Sigmoid colon (tissue), 4 donors: ENCODE data around the gene MMD.

Experiments
- EP300 ChIP-seq, 4 donors: sonication (generic); formaldehyde crosslinking; IDR thresholded peaks; one replicate each; pipeline ENCODE4 v1.6.1; 2017; ENCODE audit warnings: antibody characterized with exemption in 4 of 4
- POLR2A ChIP-seq, 2 donors: fragments of 450-650 bp; IDR thresholded peaks; one replicate each; pipeline ENCODE4 v1.6.1; 2016; ENCODE audit warnings: antibody characterized with exemption in 2 of 2, mild to moderate bottlenecking in 2 of 2, moderate library complexity in 2 of 2
- TF ChIP-seq, protein P1 (sequence below), 4 experiments: fragments of 450-650 bp in 3 of 4; fragments of 200-600 bp in 1 of 4; IDR thresholded peaks; one replicate each; pipeline ENCODE4 v1.5.1; 2016 to 2019; ENCODE audit warnings: antibody characterized with exemption in 4 of 4, mild to moderate bottlenecking in 3 of 4, moderate library complexity in 2 of 4

DNA sequence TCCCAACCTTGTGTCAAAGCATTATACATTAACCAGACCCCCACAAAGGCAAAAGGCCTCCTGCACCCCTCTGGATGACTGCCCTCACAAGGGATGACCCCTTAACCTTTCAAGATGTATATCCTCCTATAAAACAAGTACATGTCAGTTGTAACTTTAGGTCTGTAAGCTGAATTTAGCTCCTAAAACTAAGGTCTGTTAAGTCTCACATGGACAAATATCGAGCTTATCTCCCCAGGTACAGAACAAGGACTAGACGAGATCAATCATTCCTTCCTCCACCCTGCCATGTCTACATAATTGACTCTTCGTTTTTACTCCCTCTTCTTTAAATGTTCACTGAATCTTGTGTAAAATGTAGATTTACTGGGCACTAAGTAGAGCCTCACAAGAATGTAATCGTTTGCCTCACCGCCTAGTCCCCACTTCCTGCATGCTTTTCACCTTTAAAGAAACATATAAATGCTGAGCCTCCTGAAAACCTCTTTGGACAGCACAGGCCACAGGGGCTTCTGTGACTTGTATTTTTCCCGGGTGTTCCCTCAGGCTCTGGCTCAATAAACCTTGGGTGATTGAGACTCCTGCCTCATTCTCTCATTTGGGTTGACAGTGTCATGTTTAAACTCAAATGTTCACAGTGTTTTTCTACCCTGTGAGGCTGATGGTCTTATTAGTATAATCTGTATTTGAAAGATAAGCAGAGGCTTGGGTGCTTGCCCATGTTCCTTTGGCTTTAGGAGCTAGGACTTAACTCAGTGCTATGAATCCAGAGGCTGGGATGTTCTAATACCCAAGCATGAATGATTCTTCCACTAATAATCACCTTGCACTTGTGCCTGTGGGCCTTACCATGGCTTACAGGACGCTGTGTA is 37.6 kb downstream of the MMD start:
- TF ChIP-seq POLR2A (IDR thresholded peaks at IDR 0.05), result no peak
- no peak for TF ChIP-seq EP300 (IDR thresholded peaks at IDR 0.05)
- TF ChIP-seq, protein P1, sequence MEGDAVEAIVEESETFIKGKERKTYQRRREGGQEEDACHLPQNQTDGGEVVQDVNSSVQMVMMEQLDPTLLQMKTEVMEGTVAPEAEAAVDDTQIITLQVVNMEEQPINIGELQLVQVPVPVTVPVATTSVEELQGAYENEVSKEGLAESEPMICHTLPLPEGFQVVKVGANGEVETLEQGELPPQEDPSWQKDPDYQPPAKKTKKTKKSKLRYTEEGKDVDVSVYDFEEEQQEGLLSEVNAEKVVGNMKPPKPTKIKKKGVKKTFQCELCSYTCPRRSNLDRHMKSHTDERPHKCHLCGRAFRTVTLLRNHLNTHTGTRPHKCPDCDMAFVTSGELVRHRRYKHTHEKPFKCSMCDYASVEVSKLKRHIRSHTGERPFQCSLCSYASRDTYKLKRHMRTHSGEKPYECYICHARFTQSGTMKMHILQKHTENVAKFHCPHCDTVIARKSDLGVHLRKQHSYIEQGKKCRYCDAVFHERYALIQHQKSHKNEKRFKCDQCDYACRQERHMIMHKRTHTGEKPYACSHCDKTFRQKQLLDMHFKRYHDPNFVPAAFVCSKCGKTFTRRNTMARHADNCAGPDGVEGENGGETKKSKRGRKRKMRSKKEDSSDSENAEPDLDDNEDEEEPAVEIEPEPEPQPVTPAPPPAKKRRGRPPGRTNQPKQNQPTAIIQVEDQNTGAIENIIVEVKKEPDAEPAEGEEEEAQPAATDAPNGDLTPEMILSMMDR (IDR thresholded peaks at IDR 0.05), result no peak
